HFF-Myc (cell line): ENCODE results near the gene SNCG.

Experiments used
- DNase-seq: peaks from one replicate; pipeline ENCODE4 v3.0.0-alpha.2; 2011; ENCODE audit warnings: low read depth; ENCODE audit errors: extremely low read depth
- H3K4me3 ChIP-seq: replicated peaks from 2 replicates; pipeline ENCODE4 v1.5.1; 2011; ENCODE audit warnings: low read depth, mild to moderate bottlenecking, control low read depth, low read length
- TF ChIP-seq, protein P1 (sequence below): IDR thresholded peaks from 2 replicates; pipeline ENCODE4 v1.5.1; 2012; ENCODE audit warnings: mild to moderate bottlenecking, low read depth, low read length, control low read depth; ENCODE audit errors: missing control alignments

SNCG gene

DNA sequence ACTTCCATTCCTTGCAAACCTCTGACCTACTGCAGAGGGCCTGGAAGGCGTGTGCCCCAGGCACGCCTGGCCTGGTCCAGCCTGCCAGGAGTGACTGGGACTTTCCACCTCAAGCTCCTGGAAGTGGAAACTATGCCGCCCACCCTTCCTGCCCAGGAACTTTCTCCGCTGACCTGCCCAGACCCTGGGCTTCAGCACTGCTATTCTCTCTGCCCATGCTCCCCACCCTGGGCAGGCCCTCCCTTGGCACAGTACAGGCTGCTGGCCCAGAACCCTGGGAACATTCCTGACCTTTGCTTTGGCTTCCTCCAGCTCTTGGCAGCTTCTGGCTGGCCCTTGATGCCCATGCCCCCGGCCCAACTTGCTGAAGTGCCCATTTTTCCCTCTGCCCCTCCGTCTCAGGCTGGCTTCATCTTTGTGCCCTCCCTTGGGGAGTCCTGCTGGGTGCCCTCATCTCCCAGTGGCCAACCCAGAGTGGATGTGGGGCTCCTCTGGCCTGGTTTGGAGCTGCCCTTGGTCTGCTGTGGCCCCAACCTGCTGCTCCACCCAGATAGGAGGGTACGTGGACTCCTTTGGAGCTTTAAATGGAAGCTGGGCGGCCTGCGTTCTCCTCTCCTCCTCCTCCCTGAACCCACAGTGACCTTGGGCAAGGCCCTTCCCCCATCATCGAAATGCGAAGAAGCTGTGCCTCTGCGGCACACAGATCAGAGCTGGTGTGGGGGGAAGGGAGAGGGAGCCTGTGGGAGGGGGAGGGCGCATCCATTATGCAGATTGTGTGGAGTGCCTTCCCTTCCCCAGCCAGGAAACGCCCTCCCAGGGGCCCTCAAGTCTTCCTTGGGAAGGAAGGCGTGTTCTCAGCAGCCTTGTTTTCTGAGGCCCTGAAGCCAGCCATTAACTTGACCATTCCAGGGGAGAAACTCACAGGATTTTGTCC lies 4.4 kb upstream of the SNCG start:
- TF ChIP-seq, protein P1, sequence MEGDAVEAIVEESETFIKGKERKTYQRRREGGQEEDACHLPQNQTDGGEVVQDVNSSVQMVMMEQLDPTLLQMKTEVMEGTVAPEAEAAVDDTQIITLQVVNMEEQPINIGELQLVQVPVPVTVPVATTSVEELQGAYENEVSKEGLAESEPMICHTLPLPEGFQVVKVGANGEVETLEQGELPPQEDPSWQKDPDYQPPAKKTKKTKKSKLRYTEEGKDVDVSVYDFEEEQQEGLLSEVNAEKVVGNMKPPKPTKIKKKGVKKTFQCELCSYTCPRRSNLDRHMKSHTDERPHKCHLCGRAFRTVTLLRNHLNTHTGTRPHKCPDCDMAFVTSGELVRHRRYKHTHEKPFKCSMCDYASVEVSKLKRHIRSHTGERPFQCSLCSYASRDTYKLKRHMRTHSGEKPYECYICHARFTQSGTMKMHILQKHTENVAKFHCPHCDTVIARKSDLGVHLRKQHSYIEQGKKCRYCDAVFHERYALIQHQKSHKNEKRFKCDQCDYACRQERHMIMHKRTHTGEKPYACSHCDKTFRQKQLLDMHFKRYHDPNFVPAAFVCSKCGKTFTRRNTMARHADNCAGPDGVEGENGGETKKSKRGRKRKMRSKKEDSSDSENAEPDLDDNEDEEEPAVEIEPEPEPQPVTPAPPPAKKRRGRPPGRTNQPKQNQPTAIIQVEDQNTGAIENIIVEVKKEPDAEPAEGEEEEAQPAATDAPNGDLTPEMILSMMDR, result no peak
- no peak for DNase-seq

DNA sequence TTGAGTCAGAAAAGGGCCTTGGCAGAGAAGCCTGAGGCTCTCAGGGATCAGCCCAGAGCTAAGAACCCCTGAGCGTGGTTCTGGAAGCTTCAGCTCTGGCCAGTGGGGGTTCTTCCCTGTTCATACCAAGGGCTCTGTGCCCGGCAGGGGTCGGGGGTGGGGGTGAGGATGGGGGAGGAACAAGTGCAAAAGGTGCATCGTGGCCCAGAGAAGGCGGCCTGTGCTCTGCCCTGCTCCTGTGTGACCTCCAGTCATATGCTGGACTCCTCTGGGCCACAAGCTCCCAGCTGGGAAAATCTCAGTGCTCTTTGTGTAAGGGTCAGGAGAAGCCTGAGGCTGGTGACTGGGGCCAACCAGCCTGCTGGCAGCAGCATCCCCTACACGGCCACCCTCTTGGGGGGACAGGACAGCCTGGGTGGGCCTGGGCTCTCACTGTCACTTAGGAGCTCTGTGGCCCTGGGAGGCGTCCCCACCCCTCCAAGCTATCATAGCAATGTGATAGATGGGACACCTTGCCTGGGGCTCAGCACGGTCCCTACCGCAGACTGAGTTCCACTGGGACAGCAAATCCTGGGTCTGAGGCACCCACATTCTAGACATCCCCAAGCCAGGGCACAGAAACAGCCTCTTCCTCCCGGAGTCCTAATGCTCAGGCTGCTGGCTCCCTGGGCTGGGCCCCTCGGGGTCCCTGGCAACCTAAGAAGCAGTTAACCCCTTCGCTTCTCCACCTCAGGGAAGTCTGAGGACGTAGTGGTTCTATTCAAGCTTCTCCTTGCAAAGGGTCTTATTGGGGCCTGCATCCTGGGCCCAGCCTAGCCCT lies 3.5 kb upstream of the SNCG start:
- no peak overlapping the region for H3K4me3 ChIP-seq
- DNase-seq, result no peak
- TF ChIP-seq, protein P1, result no peak

More for the DNA sequence above, 4.4 kb upstream of the SNCG start:
- H3K4me3 ChIP-seq, result no peak overlapping the region

DNA sequence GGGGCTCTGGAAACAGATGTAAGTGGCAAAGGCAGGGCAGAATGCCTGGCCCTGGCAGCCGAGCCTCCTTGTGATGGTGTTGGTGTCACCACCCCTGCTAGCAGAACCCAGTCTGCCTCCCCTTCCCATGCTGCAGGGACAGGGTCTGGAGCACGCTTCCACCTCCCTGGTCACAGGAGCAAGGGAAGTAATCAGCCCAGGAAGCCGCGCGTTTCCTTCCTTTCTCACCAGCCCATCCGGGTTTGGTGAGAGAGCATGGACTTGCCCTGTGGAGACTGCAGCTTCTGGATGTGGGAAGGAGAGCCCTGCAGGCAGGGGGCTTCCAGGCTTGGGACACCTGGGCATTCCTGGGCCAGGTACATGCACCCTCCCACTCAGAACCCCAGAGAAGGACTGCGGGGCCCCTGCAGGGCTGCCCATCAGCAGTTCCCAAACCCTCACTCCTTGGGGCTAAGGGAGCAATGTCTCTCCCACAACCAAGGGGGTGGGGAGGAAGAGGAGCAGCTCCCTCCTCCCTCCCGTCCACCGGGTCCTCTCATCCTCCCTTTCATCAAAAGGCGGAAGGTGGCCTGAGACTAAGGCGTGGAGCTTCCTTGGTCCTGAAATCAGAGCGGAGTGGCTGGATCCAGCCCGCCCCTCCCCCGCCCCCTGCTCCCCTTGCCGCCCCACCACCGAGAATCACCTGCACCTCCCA lies 2.8 kb upstream of the SNCG start:
- no peak for DNase-seq
- TF ChIP-seq, protein P1, result no peak
- H3K4me3 ChIP-seq, result no peak overlapping the region

DNA sequence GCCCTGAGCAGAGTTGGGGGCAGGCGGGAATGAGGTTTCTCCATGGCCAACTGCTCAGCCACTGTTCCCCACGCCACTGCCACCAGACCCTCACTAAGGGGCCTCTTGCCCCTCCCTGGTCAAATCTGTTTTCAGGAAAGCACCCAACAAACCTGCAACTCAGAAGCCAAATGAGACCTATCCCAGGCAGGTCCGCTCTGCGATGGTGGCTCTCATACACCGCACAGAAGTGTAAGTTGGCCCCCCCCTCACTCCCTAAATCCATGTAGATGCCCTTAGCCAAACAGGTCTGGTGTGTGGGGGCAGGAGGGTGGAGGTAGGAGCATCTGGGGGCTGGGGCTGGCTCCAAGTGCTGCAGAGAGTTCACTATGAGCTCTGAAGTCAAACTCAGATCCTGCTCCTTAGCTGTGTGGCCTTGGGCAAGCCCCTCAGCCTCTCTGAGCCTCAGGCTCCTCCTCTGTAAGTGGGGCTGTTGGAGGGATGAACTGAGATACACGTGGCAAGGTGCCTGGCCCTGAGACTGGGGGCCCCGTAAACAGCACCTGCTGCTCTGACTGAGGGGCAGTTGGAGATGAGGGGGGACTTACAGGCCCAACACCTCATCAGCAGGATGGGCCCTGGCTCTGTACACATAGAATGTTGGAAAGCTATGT lies 2.1 kb upstream of the SNCG start:
- no peak for DNase-seq
- TF ChIP-seq, protein P1, result no peak
- H3K4me3 ChIP-seq, result no peak overlapping the region

DNA sequence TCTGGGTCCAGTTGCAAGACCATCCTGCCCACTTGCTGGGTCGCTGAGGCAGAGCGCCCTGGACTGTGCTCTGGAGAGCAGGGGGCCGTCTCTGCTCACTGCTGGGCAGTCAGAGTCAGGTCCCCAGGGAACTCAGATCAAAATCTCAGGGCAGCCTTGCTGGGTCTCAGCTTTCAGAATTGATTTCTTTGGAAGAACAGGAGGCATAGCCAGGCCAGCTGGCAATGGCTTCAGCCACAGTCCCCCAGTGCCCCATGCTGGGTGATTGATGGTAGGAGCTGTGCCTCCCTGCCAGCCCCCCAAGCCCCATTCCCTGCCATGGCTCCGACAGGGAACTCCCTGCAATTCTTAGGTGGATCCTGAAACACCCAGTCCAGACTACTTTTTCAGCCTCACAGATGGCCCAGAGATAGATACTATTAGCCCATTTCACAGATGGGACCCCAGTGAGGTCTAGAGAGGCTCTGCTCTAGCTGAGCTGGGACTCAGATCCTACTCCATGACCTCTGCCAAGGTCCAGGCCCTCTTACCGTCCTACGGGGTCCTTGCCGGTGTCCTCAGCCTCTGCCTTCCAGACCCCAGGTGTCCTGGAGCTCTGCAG lies 1.5 kb upstream of the SNCG start:
- no peak for DNase-seq
- H3K4me3 ChIP-seq, result no peak overlapping the region
- TF ChIP-seq, protein P1, result no peak
